Measurements from ENCODE around the gene TYMS. TPM values are rescaled to one million over a fixed set of nuclear protein-coding genes. Genes with fewer than 3 reads are reported as not detected.

Gene TYMS
- total RNA-seq, 1 donor from 2014 or later: 354 TPM

GRCh38 chr18:641224-641623 is 16.2 kb upstream of the TYMS start:
- intact Hi-C loops (cut with micrococcal nuclease): no loop called here

DNA sequence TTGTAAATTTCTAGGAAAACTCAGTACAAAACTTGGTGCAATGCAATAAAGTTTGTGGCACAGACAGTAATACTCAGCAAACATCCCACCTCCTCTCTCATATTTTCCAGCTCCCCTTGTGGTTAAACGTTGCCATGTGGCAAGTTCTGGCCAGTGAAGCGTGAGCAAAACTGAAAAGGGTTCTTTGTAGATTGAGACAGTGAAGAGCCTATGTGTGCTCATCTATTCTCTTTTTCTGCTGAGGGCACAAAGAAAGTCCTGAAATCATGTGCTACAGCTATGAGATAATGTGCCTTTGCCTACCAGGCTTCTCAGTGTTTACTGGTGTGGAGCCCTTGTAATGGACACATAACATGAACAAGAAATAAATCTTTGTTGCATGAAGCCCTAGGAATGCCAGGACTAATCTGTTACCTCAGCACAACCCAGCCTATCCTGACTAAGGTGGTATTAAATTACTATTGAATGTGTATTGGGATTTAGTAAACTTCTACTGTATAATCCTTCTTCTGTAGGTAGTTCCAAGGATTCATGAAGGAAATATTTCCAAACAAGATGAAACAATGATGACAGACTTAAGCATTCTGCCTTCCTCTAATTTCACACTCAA is 13.0 kb upstream of the TYMS start:
- intact Hi-C loops (cut with micrococcal nuclease): no loop called here

- intact Hi-C loops (cut with micrococcal nuclease): no loop called here
Observed at GRCh38 chr18:647304-647703, 10.1 kb upstream of the TYMS start.

DNA sequence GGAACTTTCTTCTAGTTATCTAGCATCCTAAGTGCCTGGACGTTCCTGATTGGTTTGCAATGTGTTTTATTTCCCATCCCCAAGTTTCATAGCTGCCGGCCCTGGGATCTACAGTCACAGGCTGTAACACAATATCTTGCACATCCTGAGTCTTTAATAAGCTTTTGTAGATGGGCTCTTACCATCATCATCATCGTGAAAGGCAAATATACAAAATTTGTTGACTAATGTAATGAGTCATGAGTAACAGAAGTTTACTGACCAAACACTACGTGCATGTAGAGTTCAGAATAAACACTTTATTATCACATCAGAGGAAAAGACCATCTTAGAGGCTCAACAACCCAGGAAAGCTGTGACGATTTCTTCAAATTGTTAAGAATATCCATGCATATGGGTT is 8.1 kb upstream of the TYMS start:
- intact Hi-C loops (cut with micrococcal nuclease): no loop called here

- intact Hi-C loops (cut with micrococcal nuclease): no loop called here
Observed at GRCh38 chr18:650428-650858, 7.0 kb upstream of the TYMS start.

GRCh38 chr18:652131-652530 is 5.3 kb upstream of the TYMS start:
- intact Hi-C loops (cut with micrococcal nuclease): no loop called here

DNA sequence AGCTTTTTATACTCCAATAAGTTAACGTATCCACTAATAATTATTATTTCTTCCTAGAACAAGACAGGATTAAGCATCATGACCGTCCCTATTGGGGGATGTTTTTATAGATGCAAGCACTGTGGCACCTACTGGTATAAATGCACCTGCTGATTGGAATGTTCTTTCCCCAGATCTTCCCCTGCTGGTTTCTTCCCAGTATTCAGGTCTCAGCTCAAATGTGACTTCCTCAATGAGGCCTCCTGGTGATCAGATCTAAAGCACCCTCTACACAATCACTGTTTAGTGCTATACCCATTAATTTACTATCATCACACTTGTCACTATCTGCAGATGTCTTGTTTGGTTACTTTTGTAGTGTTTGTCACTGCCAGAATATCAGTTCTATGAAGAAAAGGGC is 3.9 kb upstream of the TYMS start:
- intact Hi-C loops (cut with micrococcal nuclease): no loop called here

GRCh38 chr18:654601-655000 is 2.9 kb upstream of the TYMS start:
- intact Hi-C loops (cut with micrococcal nuclease): no loop called here

DNA sequence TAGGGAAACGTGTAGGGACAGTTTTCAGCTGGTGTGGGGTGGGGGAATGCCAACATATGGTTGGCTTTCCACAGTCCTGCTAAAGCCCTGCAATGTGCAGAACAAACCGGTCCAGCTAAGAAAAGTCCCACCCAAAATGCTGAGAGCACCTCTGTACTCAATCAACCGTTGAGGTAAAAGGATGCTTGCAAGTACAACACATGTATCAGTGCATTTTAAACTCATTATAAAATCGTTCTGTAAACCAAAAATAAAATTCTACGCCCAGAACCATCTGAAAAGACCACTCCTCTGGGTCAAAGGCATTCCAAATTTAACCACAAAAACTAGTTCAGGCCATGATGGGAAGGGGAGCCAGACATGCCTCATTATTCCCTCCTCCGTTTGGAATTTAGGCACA is 2.0 kb upstream of the TYMS start:
- intact Hi-C loops (cut with micrococcal nuclease): loop anchor here (5.0 kb wide), 1 partner anchor 498 kb away; the partner anchor contains the start of gene USP14

GRCh38 chr18:658001-658946 is 821 bp downstream of the TYMS start:
- intact Hi-C loops (cut with micrococcal nuclease): loop anchor here (1.0 to 5.0 kb wide), 5 partner anchors 25 to 501 kb away; partner anchors contain the start of genes CLUL1, USP14 and YES1

GRCh38 chr18:658947-659533 is 1.6 kb downstream of the TYMS start:
- intact Hi-C loops (cut with micrococcal nuclease): loop anchor here (1.0 to 5.0 kb wide), 6 partner anchors 24 to 502 kb away; partner anchors contain the start of genes CLUL1, USP14 and YES1

GRCh38 chr18:659597-659996 is 2.1 kb downstream of the TYMS start:
- intact Hi-C loops (cut with micrococcal nuclease): loop anchor here (1.0 to 5.0 kb wide), 3 partner anchors 23 to 502 kb away; partner anchors contain the start of gene USP14

GRCh38 chr18:662197-662596 is 4.7 kb downstream of the TYMS start:
- intact Hi-C loops (cut with micrococcal nuclease): no loop called here

DNA sequence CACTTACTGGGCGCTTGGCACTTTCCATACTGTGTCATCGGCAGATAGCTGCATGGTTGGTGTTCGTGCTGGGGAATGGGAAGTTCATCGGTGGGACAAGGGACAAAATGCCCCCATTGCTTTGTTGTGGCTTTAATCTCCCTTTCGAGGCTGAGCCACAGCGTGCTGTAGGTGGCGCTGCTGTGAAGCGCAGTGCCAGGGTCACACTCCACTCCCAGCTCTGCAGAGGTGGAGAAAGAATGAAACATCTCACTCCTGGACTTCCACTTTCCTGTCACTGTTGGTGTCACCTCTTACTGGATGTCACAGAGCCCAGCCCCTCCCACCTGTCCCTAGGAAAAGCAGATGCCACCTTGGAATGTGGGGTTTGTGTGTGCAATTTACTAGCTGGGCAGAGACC is 8.7 kb downstream of the TYMS start:
- intact Hi-C loops (cut with micrococcal nuclease): no loop called here

- intact Hi-C loops (cut with micrococcal nuclease): no loop called here
Observed at GRCh38 chr18:666628-667027, 9.2 kb downstream of the TYMS start.

DNA sequence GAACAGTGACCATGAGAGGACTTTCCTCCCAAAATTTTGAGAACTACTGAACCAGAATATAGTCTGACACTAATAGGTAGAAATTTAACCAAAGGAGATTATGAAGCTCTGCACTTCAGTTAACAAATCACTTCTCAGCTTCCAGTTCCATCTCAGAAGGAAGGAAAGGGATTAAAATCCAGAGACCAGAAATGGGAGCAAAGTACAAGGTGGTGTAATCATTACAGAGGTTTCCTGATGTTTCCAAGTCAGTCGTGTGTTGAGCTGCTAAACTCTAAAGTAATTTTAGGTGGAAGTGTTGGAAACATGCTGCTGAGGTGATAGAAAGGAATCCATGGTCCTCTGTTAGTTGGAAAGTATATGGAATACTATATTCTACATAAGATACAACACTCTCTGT is 10.8 kb downstream of the TYMS start:
- intact Hi-C loops (cut with micrococcal nuclease): no loop called here

DNA sequence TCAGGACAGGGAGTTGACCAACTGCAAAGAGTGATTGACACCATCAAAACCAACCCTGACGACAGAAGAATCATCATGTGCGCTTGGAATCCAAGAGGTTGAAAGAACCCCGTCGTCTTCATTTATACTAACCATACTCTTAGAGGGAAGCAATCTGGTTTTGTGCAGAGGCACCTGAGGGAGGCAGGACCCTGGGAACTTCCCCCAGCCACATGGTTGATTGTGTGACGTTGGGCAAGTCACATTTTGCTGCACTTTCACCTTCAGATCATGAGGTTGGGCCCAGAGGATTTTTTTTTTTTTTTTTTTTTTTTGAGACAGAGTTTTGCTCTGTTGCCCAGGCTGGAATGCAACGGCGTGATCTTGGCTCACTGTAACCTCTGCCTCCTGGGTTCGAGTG is 11.6 kb downstream of the TYMS start:
- intact Hi-C loops (cut with micrococcal nuclease): no loop called here

GRCh38 chr18:670522-670921 is 13.1 kb downstream of the TYMS start:
- intact Hi-C loops (cut with micrococcal nuclease): no loop called here

DNA sequence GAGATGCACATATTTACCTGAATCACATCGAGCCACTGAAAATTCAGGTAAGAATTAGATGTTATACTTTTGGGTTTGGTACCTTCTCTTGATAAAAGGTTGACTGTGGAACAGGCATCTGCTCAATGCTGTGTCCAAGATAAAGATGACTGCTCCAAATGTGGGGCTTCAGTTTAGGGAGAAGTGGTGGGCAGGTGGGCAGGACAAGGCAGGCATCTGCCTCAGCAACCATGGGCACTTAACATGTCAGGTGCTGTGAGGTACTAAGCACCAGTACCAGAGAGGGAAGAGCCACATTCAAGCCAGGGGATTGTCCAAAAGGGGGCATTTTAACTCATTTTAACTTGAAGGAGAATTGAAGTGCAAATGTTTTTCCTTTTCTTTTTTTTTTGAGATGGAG is 14.0 kb downstream of the TYMS start:
- intact Hi-C loops (cut with micrococcal nuclease): no loop called here

GRCh38 chr18:673317-673716 is 15.9 kb downstream of the TYMS start:
- intact Hi-C loops (cut with micrococcal nuclease): no loop called here

GRCh38 chr18:673769-674168 is 16.3 kb downstream of the TYMS start:
- intact Hi-C loops (cut with micrococcal nuclease): no loop called here

DNA sequence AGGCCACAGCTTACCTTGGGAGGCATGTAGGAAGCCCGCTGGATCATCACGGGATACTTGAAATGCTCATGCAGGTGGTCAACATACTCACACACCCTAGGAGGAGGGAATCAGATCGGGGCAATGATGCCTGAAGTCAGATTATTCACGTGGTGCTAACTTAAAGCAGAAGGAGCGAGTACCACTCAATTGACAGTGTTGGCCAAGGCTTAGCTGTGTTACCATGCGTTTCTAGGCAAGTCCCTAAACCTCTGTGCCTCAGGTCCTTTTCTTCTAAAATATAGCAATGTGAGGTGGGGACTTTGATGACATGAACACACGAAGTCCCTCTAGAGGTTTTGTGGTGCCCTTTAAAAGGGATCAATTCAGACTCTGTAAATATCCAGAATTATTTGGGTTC is 17.9 kb downstream of the TYMS start:
- intact Hi-C loops (cut with micrococcal nuclease): no loop called here

All from T-helper 2 cell treated with Interferon-gamma antibody and Interleukin-4, amounts not matched to agents 100 ng/mL and 5 ng/mL, for 36 hours (primary cell).